ENCODE results near the gene BRF1. TPM values are rescaled to one million over a fixed set of nuclear protein-coding genes. Genes with fewer than 3 reads are reported as not detected.

The BRF1 gene
- total RNA-seq, 1 experiment from 2014 or later: 41.8 TPM

GRCh38 chr14:105316968-105317510 is 16.2 kb upstream of the BRF1 start:
- Histone ChIP-seq H3K27ac (ENCODE audit: low read depth, low read length, poor library complexity, severe bottlenecking) (no peak overlapping the region), H3K27me3 (replicated peaks; ENCODE audit: insufficient read depth, low read depth, low read length, poor library complexity) (no peaks in the 10 kb centered on the region), H3K9me3 (ENCODE audit: low read depth, low read length, poor library complexity, severe bottlenecking) (no peaks in the 10 kb centered on the region), H3K4me3 (ENCODE audit: low read depth, low read length, poor library complexity, severe bottlenecking) (no peak overlapping the region), H3K4me1 (ENCODE audit: insufficient read depth, low read length, poor library complexity, severe bottlenecking) (peaks cover 17% of the 10 kb centered on the region), H3K36me3 (ENCODE audit: insufficient read depth, low read length, poor library complexity, severe bottlenecking) (no peaks in the 10 kb centered on the region)
- TF ChIP-seq CTCF (conservative IDR thresholded peaks at IDR 0.05; ENCODE audit: low read depth, low read length) (no peak), EZH2 (IDR thresholded peaks at IDR 0.05; ENCODE audit: borderline replicate concordance, low read depth, low read length, poor library complexity, severe bottlenecking) (no peak)
- no peak for DNase-seq (ENCODE audit: low spot score)
- no TSS peak for BruUV-seq (replicated peaks)
- ChIA-PET POLR2A (ENCODE audit: low non-redundant PET) (no interaction called here), CTCF (no interaction called here)
- intact Hi-C loops (cut with micrococcal nuclease; ENCODE audit: unreplicated experiment): no loop called here

GRCh38 chr14:105316577-105316941 is 15.8 kb upstream of the BRF1 start:
- no peaks in the 10 kb centered on the region for H3K27me3 ChIP-seq (replicated peaks; ENCODE audit: insufficient read depth, low read depth, low read length, poor library complexity)
- peaks cover 17% of the 10 kb centered on the region for H3K4me1 ChIP-seq (ENCODE audit: insufficient read depth, low read length, poor library complexity, severe bottlenecking)
- BruUV-seq (replicated peaks): no TSS peak
- H3K27ac ChIP-seq (ENCODE audit: low read depth, low read length, poor library complexity, severe bottlenecking): no peak overlapping the region
- ChIA-PET CTCF (interaction anchor here (0.7 kb wide), 1 partner anchor 35 kb away, joined by 3 read pairs; no protein-coding TSS in a partner anchor), POLR2A (ENCODE audit: low non-redundant PET) (no interaction called here)
- no peak overlapping the region for H3K4me3 ChIP-seq (ENCODE audit: low read depth, low read length, poor library complexity, severe bottlenecking)
- DNase-seq (ENCODE audit: low spot score): no peak
- intact Hi-C loops (cut with micrococcal nuclease; ENCODE audit: unreplicated experiment): no loop called here
- H3K9me3 ChIP-seq (ENCODE audit: low read depth, low read length, poor library complexity, severe bottlenecking): no peaks in the 10 kb centered on the region
- no peaks in the 10 kb centered on the region for H3K36me3 ChIP-seq (ENCODE audit: insufficient read depth, low read length, poor library complexity, severe bottlenecking)
- no peak for TF ChIP-seq EZH2 (IDR thresholded peaks at IDR 0.05; ENCODE audit: borderline replicate concordance, low read depth, low read length, poor library complexity, severe bottlenecking)
- TF ChIP-seq CTCF (conservative IDR thresholded peaks at IDR 0.05; ENCODE audit: low read depth, low read length): no peak

- Histone ChIP-seq H3K27ac (ENCODE audit: low read depth, low read length, poor library complexity, severe bottlenecking) (no peak overlapping the region), H3K4me1 (ENCODE audit: insufficient read depth, low read length, poor library complexity, severe bottlenecking) (peaks cover 17% of the 10 kb centered on the region), H3K27me3 (replicated peaks; ENCODE audit: insufficient read depth, low read depth, low read length, poor library complexity) (no peaks in the 10 kb centered on the region), H3K4me3 (ENCODE audit: low read depth, low read length, poor library complexity, severe bottlenecking) (peak overlapping the region; percentile 73), H3K9me3 (ENCODE audit: low read depth, low read length, poor library complexity, severe bottlenecking) (no peaks in the 10 kb centered on the region), H3K36me3 (ENCODE audit: insufficient read depth, low read length, poor library complexity, severe bottlenecking) (no peaks in the 10 kb centered on the region)
- intact Hi-C loops (cut with micrococcal nuclease; ENCODE audit: unreplicated experiment): no loop called here
- TF ChIP-seq EZH2 (IDR thresholded peaks at IDR 0.05; ENCODE audit: borderline replicate concordance, low read depth, low read length, poor library complexity, severe bottlenecking): no peak
- no peak for TF ChIP-seq CTCF (conservative IDR thresholded peaks at IDR 0.05; ENCODE audit: low read depth, low read length)
- ChIA-PET CTCF (interaction anchor here (0.7 kb wide), 1 partner anchor 36 kb away, joined by 3 read pairs; no protein-coding TSS in a partner anchor), POLR2A (ENCODE audit: low non-redundant PET) (no interaction called here)
- DNase-seq (ENCODE audit: low spot score): no peak
- BruUV-seq (replicated peaks): TSS peak; percentile 18
These were observed 15.3 kb upstream of the BRF1 start for GRCh38 chr14:105315941-105316576.

Measured in A673 (cell line).